GM13976 (cell line): Measurements from ENCODE around the gene EPB41L3.

Experiments used
- DNase-seq: peaks from one replicate; pipeline ENCODE4 v3.0.0; 2012; ENCODE audit warnings: low spot score
- CTCF ChIP-seq: IDR thresholded peaks from 2 replicates; pipeline ENCODE4 v1.5.1; 2012; ENCODE audit warnings: borderline replicate concordance, mild to moderate bottlenecking; ENCODE audit not compliant: insufficient read depth; ENCODE audit errors: extremely low read depth, missing control alignments, control extremely low read depth
- in situ Hi-C: fragments of 300-500 bp; cut with MboI; formaldehyde crosslinking; loops from one replicate; pipeline ENCODE4 v1.12.0; 2022; ENCODE audit warnings: low sequenced_read_pairs, mixed read lengths, inconsistent platforms; ENCODE audit not compliant: unreplicated experiment

Gene EPB41L3

GRCh38 chr18:5537860-5538259 is 5.9 kb downstream of the EPB41L3 start:
- no peak for DNase-seq
- in situ Hi-C loops, result no loop called here
- TF ChIP-seq CTCF, result no peak

GRCh38 chr18:5534845-5535244 is 9.0 kb downstream of the EPB41L3 start:
- in situ Hi-C loops, result no loop called here
- no peak for TF ChIP-seq CTCF
- DNase-seq, result no peak

- no peak for TF ChIP-seq CTCF
- in situ Hi-C loops, result no loop called here
- DNase-seq, result no peak
Observed at GRCh38 chr18:5532066-5532465, 11.7 kb downstream of the EPB41L3 start.

- TF ChIP-seq CTCF, result no peak
Observed at GRCh38 chr18:5530629-5531178, 13.1 kb downstream of the EPB41L3 start.

GRCh38 chr18:5529471-5529870 is 14.3 kb downstream of the EPB41L3 start:
- in situ Hi-C loops, result no loop called here
- TF ChIP-seq CTCF, result no peak
- no peak for DNase-seq

More at GRCh38 chr18:5530629-5531178, 13.1 kb downstream of the EPB41L3 start:
- no peak for DNase-seq
- in situ Hi-C loops, result no loop called here

- in situ Hi-C loops, result no loop called here
- no peak for DNase-seq
- no peak for TF ChIP-seq CTCF
Observed at GRCh38 chr18:5527603-5528002, 16.2 kb downstream of the EPB41L3 start.

GRCh38 chr18:5524660-5525059 is 19.1 kb downstream of the EPB41L3 start:
- in situ Hi-C loops, result no loop called here
- no peak for TF ChIP-seq CTCF
- DNase-seq, result no peak
